SU-DHL-6 (cell line): ENCODE results near the gene NLRP4.

ENCODE experiments used
- H2AFZ ChIP-seq: fragments of 200-600 bp; sonication (generic); 2 replicates; pipeline ENCODE4 v1.6.1; 2014; ENCODE audit warnings: low read depth, mild to moderate bottlenecking, moderate library complexity, mixed read lengths, antibody characterized with exemption, low read length; ENCODE audit not compliant: severe bottlenecking
- H3F3A ChIP-seq: fragments of 200-600 bp; shearing (Covaris generic); 2 replicates; pipeline ENCODE4 v1.6.0; 2016; ENCODE audit warnings: antibody characterized with exemption, mild to moderate bottlenecking; ENCODE audit not compliant: insufficient read depth
- H3K27ac ChIP-seq: fragments of 200-600 bp; sonication (generic); 2 replicates; pipeline ENCODE4 v1.5.1; 2016; ENCODE audit warnings: low read depth, mild to moderate bottlenecking, low read length, moderate library complexity, mixed read lengths
- H3K27me3 ChIP-seq: fragments of 200-600 bp; sonication (generic), shearing (Covaris generic); 2 replicates; pipeline ENCODE4 v1.6.0; 2014; ENCODE audit warnings: mild to moderate bottlenecking, low read length
- H3K36me3 ChIP-seq: fragments of 200-600 bp; sonication (generic); 2 replicates; pipeline ENCODE4 v1.6.1; 2014; ENCODE audit warnings: mild to moderate bottlenecking, low read length, mixed read lengths
- H3K4me2 ChIP-seq: fragments of 300-600, 200-600 bp; shearing (Covaris generic), sonication (generic); 2 replicates; pipeline ENCODE4 v1.6.0; 2014; ENCODE audit warnings: low read length, low read depth, mild to moderate bottlenecking; ENCODE audit not compliant: poor library complexity, severe bottlenecking
- H3K4me3 ChIP-seq: fragments of 200-600 bp; sonication (generic); 2 replicates; pipeline ENCODE4 v1.5.1; 2014; ENCODE audit warnings: antibody characterized with exemption, low read length, mild to moderate bottlenecking, mixed read lengths; ENCODE audit not compliant: insufficient read depth, poor library complexity, severe bottlenecking
- H3K79me2 ChIP-seq: fragments of 200-600 bp; sonication (generic); 2 replicates; pipeline ENCODE4 v1.6.1; 2014; ENCODE audit warnings: mild to moderate bottlenecking, low read length, moderate library complexity; ENCODE audit not compliant: insufficient read depth
- H3K9ac ChIP-seq: fragments of 200-600 bp; sonication (generic); 2 replicates; pipeline ENCODE4 v1.7.0; 2014; ENCODE audit warnings: mild to moderate bottlenecking, low read length
- H3K9me2 ChIP-seq: fragments of 200-600 bp; sonication (generic); replicated peaks from 2 replicates; pipeline ENCODE4 v1.6.1; 2014; ENCODE audit warnings: low read length; ENCODE audit not compliant: insufficient read depth
- H3K9me3 ChIP-seq: fragments of 200-600 bp; sonication (generic); 2 replicates; pipeline ENCODE4 v1.6.1; 2014; ENCODE audit warnings: low read length, mixed read lengths; ENCODE audit not compliant: insufficient read depth
- H4K20me1 ChIP-seq: fragments of 200-600 bp; sonication (generic); 2 replicates; pipeline ENCODE4 v1.6.1; 2014; ENCODE audit warnings: low read depth, mild to moderate bottlenecking, antibody characterized with exemption, low read length, moderate library complexity, mixed read lengths
- EZH2phosphoT487 ChIP-seq: fragments of 200-600 bp; sonication (generic), shearing (Covaris generic); conservative IDR thresholded peaks from 2 replicates; pipeline ENCODE4 v1.6.1; 2018; ENCODE audit warnings: mild to moderate bottlenecking, antibody characterized with exemption, low read length, moderate library complexity, mixed read lengths
- TF ChIP-seq, protein P1 (sequence below): fragments of 200-600 bp; sonication (generic); IDR thresholded peaks from one replicate; pipeline ENCODE4 v1.5.1; 2017; ENCODE audit warnings: antibody characterized with exemption, mild to moderate bottlenecking, low read length, moderate library complexity; ENCODE audit not compliant: insufficient read depth, poor library complexity, severe bottlenecking

Gene NLRP4

DNA sequence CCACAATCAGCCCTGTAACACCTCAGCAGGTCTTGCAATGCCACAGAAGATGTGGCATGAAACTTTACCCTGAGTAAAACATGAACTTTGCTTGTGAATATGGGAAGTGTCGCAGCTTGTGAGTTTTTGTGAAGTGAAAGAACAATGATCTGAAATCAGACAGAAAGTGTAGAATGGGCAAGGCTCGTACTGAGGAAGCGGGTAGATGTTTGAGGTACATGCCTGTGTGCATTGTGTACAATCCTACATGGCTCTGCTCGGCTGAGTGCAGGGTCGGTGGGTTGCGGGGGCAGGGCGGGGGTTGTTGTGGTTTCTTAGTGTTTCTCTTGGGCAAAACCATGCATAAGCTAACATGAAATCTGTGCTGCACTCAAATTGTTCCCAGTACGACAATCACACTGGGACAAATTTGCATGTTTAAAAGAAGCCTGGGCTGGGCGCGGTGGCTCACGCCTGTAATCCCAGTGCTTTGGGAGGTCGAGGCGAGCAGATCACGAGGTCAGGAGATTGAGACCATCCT, 94.7 kb downstream of the NLRP4 start:
- no peaks in the 10 kb centered on the region for H3F3A ChIP-seq
- no peaks in the 10 kb centered on the region for H3K27me3 ChIP-seq
- H3K9ac ChIP-seq: no peak overlapping the region
- no peak for TF ChIP-seq EZH2phosphoT487
- TF ChIP-seq, protein P1, sequence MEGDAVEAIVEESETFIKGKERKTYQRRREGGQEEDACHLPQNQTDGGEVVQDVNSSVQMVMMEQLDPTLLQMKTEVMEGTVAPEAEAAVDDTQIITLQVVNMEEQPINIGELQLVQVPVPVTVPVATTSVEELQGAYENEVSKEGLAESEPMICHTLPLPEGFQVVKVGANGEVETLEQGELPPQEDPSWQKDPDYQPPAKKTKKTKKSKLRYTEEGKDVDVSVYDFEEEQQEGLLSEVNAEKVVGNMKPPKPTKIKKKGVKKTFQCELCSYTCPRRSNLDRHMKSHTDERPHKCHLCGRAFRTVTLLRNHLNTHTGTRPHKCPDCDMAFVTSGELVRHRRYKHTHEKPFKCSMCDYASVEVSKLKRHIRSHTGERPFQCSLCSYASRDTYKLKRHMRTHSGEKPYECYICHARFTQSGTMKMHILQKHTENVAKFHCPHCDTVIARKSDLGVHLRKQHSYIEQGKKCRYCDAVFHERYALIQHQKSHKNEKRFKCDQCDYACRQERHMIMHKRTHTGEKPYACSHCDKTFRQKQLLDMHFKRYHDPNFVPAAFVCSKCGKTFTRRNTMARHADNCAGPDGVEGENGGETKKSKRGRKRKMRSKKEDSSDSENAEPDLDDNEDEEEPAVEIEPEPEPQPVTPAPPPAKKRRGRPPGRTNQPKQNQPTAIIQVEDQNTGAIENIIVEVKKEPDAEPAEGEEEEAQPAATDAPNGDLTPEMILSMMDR: no peak
- H3K9me2 ChIP-seq: no peaks in the 10 kb centered on the region
- no peak overlapping the region for H3K27ac ChIP-seq
- no peaks in the 10 kb centered on the region for H3K36me3 ChIP-seq
- no peaks in the 10 kb centered on the region for H4K20me1 ChIP-seq
- no peak overlapping the region for H2AFZ ChIP-seq
- no peak overlapping the region for H3K4me3 ChIP-seq
- peak overlapping the region; percentile 8 for H3K4me2 ChIP-seq
- no peaks in the 10 kb centered on the region for H3K9me3 ChIP-seq
- no peaks in the 10 kb centered on the region for H3K79me2 ChIP-seq
